Measurements from ENCODE around the gene ZNF236. TPM values are rescaled to one million over a fixed set of nuclear protein-coding genes. Genes with fewer than 3 reads are reported as not detected.

ZNF236 gene
- total and polyA plus RNA-seq, 4 donors, result 0.83 to 8.2 (median 5.0) TPM

GRCh38 chr18:76791106-76791505, 31.3 kb upstream of the ZNF236 start:
- DNase-seq (ENCODE audit: low spot score), result no peak
- WGBS, result 89% methylated on average over 12 of the region's 12 CpGs
- peaks cover 0 to 2% (median 0%) of the 10 kb centered on the region in 4 donors for H3K9me3 ChIP-seq (ENCODE audit: control insufficient read depth in 4 of 4, low read length in 3 of 4)
- H3K36me3 ChIP-seq (ENCODE audit: control insufficient read depth in 4 of 4, insufficient read depth in 3 of 4, low read depth in 1 of 4, low read length in 3 of 4), result no peaks in the 10 kb centered on the region
- H3K4me1 ChIP-seq (ENCODE audit: control insufficient read depth in 4 of 4, insufficient read depth in 4 of 4, low read length in 3 of 4), result no peaks in the 10 kb centered on the region
- TF ChIP-seq YY1 (IDR thresholded peaks at IDR 0.05) (no peak), NR2F2 (IDR thresholded peaks at IDR 0.05) (no peak), HNF4A (conservative IDR thresholded peaks at IDR 0.05) (no peak), TAF1 (conservative IDR thresholded peaks at IDR 0.05) (no peak), RXRA (IDR thresholded peaks at IDR 0.05) (no peak), JUND (IDR thresholded peaks at IDR 0.05) (no peak), EGR1 (IDR thresholded peaks at IDR 0.05; ENCODE audit: low read depth in 2 of 2) (no peak), SP1 (IDR thresholded peaks at IDR 0.05) (no peak), RAD21 (IDR thresholded peaks at IDR 0.05) (no peak)
- TF ChIP-seq, protein P1, sequence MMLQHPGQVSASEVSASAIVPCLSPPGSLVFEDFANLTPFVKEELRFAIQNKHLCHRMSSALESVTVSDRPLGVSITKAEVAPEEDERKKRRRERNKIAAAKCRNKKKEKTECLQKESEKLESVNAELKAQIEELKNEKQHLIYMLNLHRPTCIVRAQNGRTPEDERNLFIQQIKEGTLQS (IDR thresholded peaks at IDR 0.05), result no peak
- TF ChIP-seq, protein P2, sequence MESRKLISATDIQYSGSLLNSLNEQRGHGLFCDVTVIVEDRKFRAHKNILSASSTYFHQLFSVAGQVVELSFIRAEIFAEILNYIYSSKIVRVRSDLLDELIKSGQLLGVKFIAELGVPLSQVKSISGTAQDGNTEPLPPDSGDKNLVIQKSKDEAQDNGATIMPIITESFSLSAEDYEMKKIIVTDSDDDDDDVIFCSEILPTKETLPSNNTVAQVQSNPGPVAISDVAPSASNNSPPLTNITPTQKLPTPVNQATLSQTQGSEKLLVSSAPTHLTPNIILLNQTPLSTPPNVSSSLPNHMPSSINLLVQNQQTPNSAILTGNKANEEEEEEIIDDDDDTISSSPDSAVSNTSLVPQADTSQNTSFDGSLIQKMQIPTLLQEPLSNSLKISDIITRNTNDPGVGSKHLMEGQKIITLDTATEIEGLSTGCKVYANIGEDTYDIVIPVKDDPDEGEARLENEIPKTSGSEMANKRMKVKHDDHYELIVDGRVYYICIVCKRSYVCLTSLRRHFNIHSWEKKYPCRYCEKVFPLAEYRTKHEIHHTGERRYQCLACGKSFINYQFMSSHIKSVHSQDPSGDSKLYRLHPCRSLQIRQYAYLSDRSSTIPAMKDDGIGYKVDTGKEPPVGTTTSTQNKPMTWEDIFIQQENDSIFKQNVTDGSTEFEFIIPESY (IDR thresholded peaks at IDR 0.05), result no peak
- TF ChIP-seq, protein P3, sequence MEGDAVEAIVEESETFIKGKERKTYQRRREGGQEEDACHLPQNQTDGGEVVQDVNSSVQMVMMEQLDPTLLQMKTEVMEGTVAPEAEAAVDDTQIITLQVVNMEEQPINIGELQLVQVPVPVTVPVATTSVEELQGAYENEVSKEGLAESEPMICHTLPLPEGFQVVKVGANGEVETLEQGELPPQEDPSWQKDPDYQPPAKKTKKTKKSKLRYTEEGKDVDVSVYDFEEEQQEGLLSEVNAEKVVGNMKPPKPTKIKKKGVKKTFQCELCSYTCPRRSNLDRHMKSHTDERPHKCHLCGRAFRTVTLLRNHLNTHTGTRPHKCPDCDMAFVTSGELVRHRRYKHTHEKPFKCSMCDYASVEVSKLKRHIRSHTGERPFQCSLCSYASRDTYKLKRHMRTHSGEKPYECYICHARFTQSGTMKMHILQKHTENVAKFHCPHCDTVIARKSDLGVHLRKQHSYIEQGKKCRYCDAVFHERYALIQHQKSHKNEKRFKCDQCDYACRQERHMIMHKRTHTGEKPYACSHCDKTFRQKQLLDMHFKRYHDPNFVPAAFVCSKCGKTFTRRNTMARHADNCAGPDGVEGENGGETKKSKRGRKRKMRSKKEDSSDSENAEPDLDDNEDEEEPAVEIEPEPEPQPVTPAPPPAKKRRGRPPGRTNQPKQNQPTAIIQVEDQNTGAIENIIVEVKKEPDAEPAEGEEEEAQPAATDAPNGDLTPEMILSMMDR (IDR thresholded peaks at IDR 0.05; ENCODE audit: low read depth, low read length, missing input control), result no peak
- no peak overlapping the region for H3K4me3 ChIP-seq (ENCODE audit: low read depth in 1 of 3, low read length in 3 of 3)
- no peaks in the 10 kb centered on the region for H3K27me3 ChIP-seq (ENCODE audit: control insufficient read depth in 4 of 4, insufficient read depth in 4 of 4, low read length in 3 of 4)
- no peak overlapping the region for H3K27ac ChIP-seq (ENCODE audit: low read depth in 1 of 2, low read length in 2 of 2)
- no peak overlapping the region for H3K9ac ChIP-seq (ENCODE audit: low read depth in 1 of 2, low read length in 2 of 2)

GRCh38 chr18:76791642-76792041, 30.7 kb upstream of the ZNF236 start:
- Histone ChIP-seq H3K4me3 (ENCODE audit: low read depth in 1 of 3, low read length in 3 of 3) (no peak overlapping the region), H3K27ac (ENCODE audit: low read depth in 1 of 2, low read length in 2 of 2) (no peak overlapping the region), H3K4me1 (ENCODE audit: control insufficient read depth in 4 of 4, insufficient read depth in 4 of 4, low read length in 3 of 4) (no peaks in the 10 kb centered on the region), H3K9me3 (ENCODE audit: control insufficient read depth in 4 of 4, low read length in 3 of 4) (peaks cover 0 to 2% (median 0%) of the 10 kb centered on the region in 4 donors), H3K9ac (ENCODE audit: low read depth in 1 of 2, low read length in 2 of 2) (no peak overlapping the region), H3K27me3 (ENCODE audit: control insufficient read depth in 4 of 4, insufficient read depth in 4 of 4, low read length in 3 of 4) (no peaks in the 10 kb centered on the region), H3K36me3 (ENCODE audit: control insufficient read depth in 4 of 4, insufficient read depth in 3 of 4, low read depth in 1 of 4, low read length in 3 of 4) (no peaks in the 10 kb centered on the region)
- no peak for DNase-seq (ENCODE audit: low spot score)
- TF ChIP-seq, protein P3 (IDR thresholded peaks at IDR 0.05; ENCODE audit: low read depth, low read length, missing input control), result no peak
- no peak for TF ChIP-seq SP1 (IDR thresholded peaks at IDR 0.05)
- no peak for TF ChIP-seq GABPA (IDR thresholded peaks at IDR 0.05 in 1 of 2, conservative IDR thresholded peaks at IDR 0.05 in 1 of 2)
- WGBS, result 75% methylated on average over 5 of the region's 5 CpGs

Measured in liver (tissue), 9 donors.